Measurements from ENCODE around the gene SRC.

SRC gene

DNA sequence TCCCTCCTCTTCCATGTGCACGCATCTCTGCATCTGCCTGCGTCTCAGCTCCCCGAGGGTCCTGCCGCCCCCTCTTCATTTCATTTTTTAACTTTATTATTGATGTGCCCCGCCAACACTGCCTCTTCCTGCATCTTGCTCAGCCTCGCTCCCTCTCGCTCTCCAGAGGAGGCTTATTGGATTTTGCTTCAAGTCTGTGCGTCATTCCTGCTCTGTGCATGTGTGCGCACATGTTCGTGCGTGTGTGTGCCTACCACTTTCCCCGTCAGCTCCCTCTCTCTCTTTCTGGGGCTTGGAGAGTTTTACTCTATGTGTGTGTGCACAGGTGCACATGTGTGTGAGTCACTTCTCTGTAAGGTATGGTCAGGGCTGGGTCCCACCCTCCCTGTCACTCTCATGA lies 103.3 kb downstream of the SRC start:
- DNase-seq (ENCODE audit: low read depth, low spot score) = no peak

DNA sequence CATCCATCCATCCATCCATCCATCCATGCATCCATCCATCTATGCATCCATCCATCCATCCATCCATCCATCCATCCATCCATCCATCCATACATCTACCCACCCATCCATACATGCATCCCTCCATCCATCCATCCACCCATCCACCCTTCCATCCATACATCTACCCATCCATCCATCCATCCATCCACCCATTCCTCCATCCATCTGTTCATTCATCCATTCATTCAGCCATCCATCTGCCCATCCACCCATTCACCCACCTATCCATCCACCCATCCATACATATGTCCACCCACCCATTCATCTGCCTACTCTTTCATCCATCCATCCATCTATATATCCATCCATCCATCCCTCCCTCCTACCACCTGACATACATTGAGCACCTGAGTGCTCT lies 104.4 kb downstream of the SRC start:
- DNase-seq (ENCODE audit: low read depth, low spot score) = no peak

DNA sequence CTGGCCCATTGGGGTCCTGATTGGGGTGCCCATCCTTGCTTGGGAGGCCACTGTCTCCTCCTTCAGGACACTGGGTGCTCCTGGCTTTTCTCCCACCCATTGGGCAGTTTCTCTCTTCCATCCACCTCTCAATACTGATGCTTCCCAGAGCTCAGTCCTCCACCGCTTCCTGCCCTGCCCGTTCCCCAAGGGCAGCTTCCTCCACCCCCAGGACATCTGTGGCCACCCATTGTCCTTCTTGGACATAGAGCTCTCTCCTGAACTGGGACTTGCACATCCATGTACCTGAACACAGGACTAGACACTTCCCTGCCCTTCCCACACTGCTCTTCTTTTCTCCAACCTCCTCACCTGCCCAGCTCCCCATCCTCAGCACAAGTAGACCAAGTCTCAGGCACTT lies 105.7 kb downstream of the SRC start:
- no peak for DNase-seq (ENCODE audit: low read depth, low spot score)

DNA sequence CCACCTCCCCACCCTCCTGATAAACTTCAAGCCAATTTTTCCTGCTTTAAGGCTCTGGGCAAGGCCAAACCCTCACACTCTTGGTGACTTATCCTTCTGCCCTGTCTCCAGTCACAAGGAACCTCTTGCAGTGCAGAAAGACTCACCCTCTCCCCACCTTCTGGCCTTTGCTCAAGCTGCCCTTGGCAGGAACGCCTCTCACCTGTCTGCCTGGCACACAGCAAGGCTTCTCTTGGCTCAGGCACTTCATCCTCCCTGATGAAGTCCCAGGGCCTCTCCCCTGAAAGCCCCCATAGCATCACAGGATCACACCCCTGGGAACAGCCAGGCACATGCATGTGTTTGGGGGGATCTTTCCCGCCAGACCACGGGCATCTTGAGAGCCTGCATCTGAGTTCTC lies 106.3 kb downstream of the SRC start:
- DNase-seq (ENCODE audit: low read depth, low spot score) = no peak

DNA sequence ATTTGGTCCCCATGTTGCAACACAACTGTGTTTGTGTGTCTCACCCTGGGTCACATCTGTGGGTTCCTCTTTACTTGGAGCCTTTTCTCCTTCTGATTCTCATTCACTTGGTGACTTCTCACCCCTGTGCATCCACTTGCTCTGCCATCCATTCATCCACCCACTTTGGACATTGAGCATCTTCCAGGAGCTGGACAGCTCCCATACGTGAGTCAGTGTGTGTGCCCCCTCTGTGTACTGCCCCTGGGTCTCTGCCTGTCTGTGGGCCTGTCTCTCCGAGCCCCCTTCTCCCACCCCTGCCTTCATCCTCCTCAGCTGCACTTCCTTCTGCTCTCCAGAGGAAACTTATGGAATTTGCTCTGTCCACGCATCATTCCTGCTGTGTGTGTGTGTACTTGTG lies 107.3 kb downstream of the SRC start:
- no peak for DNase-seq (ENCODE audit: low read depth, low spot score)

DNA sequence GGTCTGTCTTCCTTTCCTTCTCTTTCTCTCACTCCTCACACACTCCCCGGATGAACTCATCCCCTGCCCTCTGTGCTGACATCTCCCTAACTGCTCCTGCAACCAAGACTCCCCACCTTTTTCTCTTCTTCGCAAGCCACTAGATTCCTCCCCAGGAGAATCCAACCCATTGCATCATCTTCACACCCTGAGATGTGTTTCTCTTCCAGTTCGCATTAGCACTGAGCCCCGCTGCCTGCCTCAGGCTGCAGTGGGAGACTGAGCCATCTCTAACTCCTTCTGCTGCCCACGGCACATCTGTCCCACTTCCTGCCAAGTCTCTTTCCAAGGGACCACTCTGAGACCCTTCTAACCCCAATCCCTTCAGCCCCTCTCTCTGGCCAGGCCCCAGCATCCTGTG lies 107.9 kb downstream of the SRC start:
- DNase-seq (ENCODE audit: low read depth, low spot score) = no peak

DNA sequence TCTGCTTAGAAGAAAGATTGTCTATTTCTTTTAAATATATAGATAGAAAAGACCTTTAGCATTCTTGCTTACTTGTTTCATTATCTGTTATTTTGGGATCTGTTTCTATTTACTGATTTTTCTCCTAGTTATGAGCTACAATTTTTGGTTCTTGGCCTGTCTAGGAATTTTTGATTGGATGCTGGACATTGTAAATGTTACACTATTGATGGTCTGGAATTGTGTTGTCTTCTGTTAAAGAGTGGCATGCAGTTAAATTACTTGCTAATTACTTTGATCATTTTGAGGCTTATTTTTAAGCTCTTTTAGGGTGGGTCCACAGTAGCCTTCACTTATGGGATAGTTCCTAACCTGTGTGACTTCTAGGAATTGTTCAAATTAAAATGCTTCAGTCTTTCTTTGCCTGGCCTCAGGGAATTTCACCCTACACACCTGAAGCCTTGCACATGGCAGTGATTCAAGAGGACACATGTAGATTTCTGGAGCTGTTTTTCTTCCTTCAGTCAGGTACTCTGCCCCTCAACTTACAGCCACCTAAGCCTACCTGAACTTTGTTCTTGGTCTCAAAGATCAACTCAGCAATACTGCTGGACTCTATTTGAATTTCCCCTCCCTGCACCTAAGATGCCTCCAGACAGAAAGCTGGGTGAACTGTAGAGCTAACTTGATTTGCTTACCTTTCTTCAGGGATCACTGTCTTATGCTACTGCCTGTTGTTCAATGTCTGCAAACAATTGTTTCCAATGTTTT lies 108.9 kb downstream of the SRC start:
- no peak for DNase-seq (ENCODE audit: low read depth, low spot score)

Data from brain pericyte (primary cell).